ENCODE results near the gene CYTH3. TPM values are rescaled to one million over a fixed set of nuclear protein-coding genes. Genes with fewer than 3 reads are reported as not detected.
A peak's percentile ranks its signal among the peaks of the same experiment; 100 is the strongest.
"Not testable (repeated sequence)": the region's sequence is repeated elsewhere in the genome, so short reads cannot be mapped to it uniquely, and the experiment has no call there.

Gene CYTH3
- total and polyA plus RNA-seq, 2 experiments from 2014 or later = 20.2 to 32.4 TPM

- no peaks in the 10 kb centered on the region for H3K36me3 ChIP-seq
- no peak for TF ChIP-seq CTCF (IDR thresholded peaks at IDR 0.05; ENCODE audit: low read depth, low read length)
- peak in 1 of 2 donors; percentile 83 for DNase-seq (ENCODE audit: low read depth in 1 of 2, low spot score in 1 of 2)
- H3K4me1 ChIP-seq (ENCODE audit: low read depth) = peaks cover 24% of the 10 kb centered on the region
- H3K9me3 ChIP-seq (ENCODE audit: low read depth) = no peaks in the 10 kb centered on the region
- H3K27me3 ChIP-seq = no peaks in the 10 kb centered on the region
- H3K27ac ChIP-seq = peak overlapping the region; percentile 78
- no peak overlapping the region for H3K4me3 ChIP-seq
Measured at GRCh38 chr7:6227294-6227846, 45.1 kb downstream of the CYTH3 start.

- Histone ChIP-seq H3K9me3 (ENCODE audit: low read depth) (no peaks in the 10 kb centered on the region), H3K4me1 (ENCODE audit: low read depth) (peaks cover 24% of the 10 kb centered on the region), H3K27me3 (no peaks in the 10 kb centered on the region), H3K4me3 (no peak overlapping the region), H3K36me3 (no peaks in the 10 kb centered on the region), H3K27ac (peak overlapping the region; percentile 38)
- TF ChIP-seq CTCF (IDR thresholded peaks at IDR 0.05; ENCODE audit: low read depth, low read length) = no peak
- DNase-seq (ENCODE audit: low read depth in 1 of 2, low spot score in 1 of 2) = peak in 1 of 2 donors; percentile 71
Measured at GRCh38 chr7:6226194-6226799, 46.1 kb downstream of the CYTH3 start.

GRCh38 chr7:6223411-6223810, 49.0 kb downstream of the CYTH3 start:
- H3K4me3 ChIP-seq; DNase-seq (ENCODE audit: low read depth in 1 of 2, low spot score in 1 of 2); H3K27me3 ChIP-seq; H3K9me3 ChIP-seq (ENCODE audit: low read depth); H3K36me3 ChIP-seq; H3K27ac ChIP-seq: not testable (repeated sequence)
- peaks cover 17% of the 10 kb centered on the region for H3K4me1 ChIP-seq (ENCODE audit: low read depth)

- not testable (repeated sequence) for H3K36me3 ChIP-seq; H3K9me3 ChIP-seq (ENCODE audit: low read depth); H3K27ac ChIP-seq; H3K4me3 ChIP-seq; H3K27me3 ChIP-seq; DNase-seq (ENCODE audit: low read depth in 1 of 2, low spot score in 1 of 2)
- peaks cover 13% of the 10 kb centered on the region for H3K4me1 ChIP-seq (ENCODE audit: low read depth)
Measured at GRCh38 chr7:6223010-6223409, 49.4 kb downstream of the CYTH3 start.

- Histone ChIP-seq H3K9me3 (ENCODE audit: low read depth) (no peaks in the 10 kb centered on the region), H3K27ac (no peak overlapping the region), H3K36me3 (no peaks in the 10 kb centered on the region), H3K4me1 (ENCODE audit: low read depth) (peaks cover 4% of the 10 kb centered on the region), H3K27me3 (no peaks in the 10 kb centered on the region), H3K4me3 (no peak overlapping the region)
- TF ChIP-seq CTCF (IDR thresholded peaks at IDR 0.05; ENCODE audit: low read depth, low read length) = no peak
- peak in 1 of 2 donors; percentile 19 for DNase-seq (ENCODE audit: low read depth in 1 of 2, low spot score in 1 of 2)
Measured at GRCh38 chr7:6221340-6222319, 50.8 kb downstream of the CYTH3 start.

GRCh38 chr7:6218329-6218728, 54.1 kb downstream of the CYTH3 start:
- no peaks in the 10 kb centered on the region for H3K27me3 ChIP-seq
- TF ChIP-seq CTCF (IDR thresholded peaks at IDR 0.05; ENCODE audit: low read depth, low read length) = no peak
- H3K36me3 ChIP-seq = no peaks in the 10 kb centered on the region
- DNase-seq (ENCODE audit: low read depth in 1 of 2, low spot score in 1 of 2) = no peak
- no peaks in the 10 kb centered on the region for H3K9me3 ChIP-seq (ENCODE audit: low read depth)
- H3K4me3 ChIP-seq = no peak overlapping the region
- H3K4me1 ChIP-seq (ENCODE audit: low read depth) = no peaks in the 10 kb centered on the region
- H3K27ac ChIP-seq = no peak overlapping the region
